OCI-LY1 (cell line): ENCODE measurements around the gene JPH3.

Experiments
- EZH2 ChIP-seq: fragments of 200-600 bp; sonication (generic), shearing (Covaris generic); IDR thresholded peaks from 2 replicates; pipeline ENCODE4 v1.8.0; 2017; ENCODE audit warnings: borderline replicate concordance, mixed run types, mild to moderate bottlenecking, antibody characterized with exemption, low read length, moderate library complexity, mixed read lengths
- TF ChIP-seq, protein P1 (sequence below): fragments of 200-600 bp; sonication (generic), shearing (Covaris generic); IDR thresholded peaks from 2 replicates; pipeline ENCODE4 v1.5.1; 2017; ENCODE audit warnings: mild to moderate bottlenecking, antibody characterized with exemption, low read length, moderate library complexity, mixed read lengths

DNA sequence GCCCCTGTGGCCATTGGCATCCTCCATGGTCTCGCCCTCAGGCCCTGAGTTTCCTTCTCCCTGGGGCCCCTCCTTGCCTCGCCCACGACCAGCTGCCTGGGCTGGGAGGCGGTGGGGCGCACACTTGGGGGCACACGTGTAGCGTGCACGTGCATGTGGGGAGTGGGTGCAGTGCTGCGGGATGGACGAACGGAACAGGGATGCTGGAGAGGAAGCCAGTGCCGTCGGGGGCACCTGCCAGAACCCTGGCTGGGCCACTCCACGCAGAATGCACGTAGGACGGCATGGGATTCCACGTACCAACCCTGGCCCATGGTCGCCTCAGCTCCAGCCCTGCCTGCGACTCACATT, 83.1 kb downstream of the JPH3 start:
- TF ChIP-seq, protein P1, sequence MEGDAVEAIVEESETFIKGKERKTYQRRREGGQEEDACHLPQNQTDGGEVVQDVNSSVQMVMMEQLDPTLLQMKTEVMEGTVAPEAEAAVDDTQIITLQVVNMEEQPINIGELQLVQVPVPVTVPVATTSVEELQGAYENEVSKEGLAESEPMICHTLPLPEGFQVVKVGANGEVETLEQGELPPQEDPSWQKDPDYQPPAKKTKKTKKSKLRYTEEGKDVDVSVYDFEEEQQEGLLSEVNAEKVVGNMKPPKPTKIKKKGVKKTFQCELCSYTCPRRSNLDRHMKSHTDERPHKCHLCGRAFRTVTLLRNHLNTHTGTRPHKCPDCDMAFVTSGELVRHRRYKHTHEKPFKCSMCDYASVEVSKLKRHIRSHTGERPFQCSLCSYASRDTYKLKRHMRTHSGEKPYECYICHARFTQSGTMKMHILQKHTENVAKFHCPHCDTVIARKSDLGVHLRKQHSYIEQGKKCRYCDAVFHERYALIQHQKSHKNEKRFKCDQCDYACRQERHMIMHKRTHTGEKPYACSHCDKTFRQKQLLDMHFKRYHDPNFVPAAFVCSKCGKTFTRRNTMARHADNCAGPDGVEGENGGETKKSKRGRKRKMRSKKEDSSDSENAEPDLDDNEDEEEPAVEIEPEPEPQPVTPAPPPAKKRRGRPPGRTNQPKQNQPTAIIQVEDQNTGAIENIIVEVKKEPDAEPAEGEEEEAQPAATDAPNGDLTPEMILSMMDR: no peak
- TF ChIP-seq EZH2: no peak
